Head of caudate nucleus (tissue), 42 donors: ENCODE data around the gene HPSE2.
A peak's percentile ranks its signal among the peaks of the same experiment; 100 is the strongest.

Experiments
- DNase-seq, 42 donors: peaks; one replicate each; pipeline versions ENCODE4 v3.0.0 to v3.0.0-alpha.2; 2020 to 2021; ENCODE audit warnings: mixed read lengths in 7 of 42
- intact Hi-C: fragments of 100-400 bp; cut with DNase I; formaldehyde crosslinking; loops from one replicate; pipeline ENCODE4 v1.15.0; 2022

HPSE2 gene

DNA sequence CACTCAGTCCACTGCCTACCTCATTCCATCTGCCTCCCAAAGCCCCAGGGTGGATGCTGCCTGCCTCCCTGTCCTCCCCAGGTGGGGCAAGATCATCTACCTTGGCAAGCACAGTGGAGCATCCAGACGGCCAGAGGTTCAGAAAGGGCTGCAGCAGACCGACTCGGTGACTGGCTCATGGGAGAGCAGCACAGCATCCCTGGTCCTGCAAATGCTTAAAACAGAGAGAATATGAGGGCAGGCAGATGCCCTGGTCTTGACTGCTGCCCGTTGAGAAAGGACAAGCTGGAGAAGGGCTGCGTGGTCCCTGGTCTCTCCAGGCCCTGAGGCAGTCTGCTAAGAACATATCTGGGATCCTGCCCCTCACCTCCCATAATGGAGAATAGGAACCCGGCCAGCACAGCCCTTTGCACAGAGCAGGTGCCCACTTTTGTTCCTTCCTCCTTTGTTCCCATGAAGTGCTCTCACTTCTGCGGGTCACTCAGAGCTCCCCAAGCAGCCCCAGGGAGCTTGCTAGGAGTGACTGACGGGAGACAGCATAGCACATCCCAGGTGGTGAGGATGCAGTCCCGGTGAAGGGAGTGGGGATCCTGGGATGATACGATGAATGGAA lies 790.3 kb downstream of the HPSE2 start:
- peak in 1 of 42 donors; percentile 12 for DNase-seq
- intact Hi-C loops: no loop called here

DNA sequence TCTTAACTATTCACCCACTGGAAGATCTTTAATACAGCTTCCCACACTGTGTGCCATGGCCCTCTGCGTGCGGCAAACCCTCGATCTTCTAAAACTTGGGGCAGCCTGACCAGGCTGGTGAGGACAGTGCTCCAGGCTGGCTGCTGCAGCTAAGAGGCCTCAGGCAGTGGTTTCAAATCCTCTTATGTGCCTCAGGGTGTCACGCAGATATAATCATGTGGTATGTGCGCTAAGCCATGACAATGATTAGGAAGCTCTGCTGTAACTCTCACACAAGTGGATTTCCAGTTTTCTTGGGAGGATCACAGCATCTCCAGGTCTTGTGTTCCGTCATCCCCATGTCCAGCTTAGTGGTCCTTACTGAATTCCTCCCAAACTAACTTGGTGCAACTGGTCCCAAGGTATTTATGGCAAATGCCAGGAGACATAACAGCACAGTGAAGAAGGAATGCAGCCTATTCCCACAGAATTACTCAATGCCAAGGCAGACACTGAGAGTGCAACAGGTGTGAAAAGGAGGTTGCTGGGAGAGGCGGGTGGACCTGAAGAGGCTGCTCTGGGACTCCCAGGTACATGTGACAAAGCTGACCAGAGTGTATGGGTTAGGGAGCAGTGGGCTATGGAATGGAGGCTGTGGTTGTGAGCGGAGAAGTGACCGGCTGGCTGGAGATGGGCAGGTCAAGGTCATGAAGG lies 791.2 kb downstream of the HPSE2 start:
- DNase-seq: peak in 4 of 42 donors; percentile 10 to 57 (median 28)

DNA sequence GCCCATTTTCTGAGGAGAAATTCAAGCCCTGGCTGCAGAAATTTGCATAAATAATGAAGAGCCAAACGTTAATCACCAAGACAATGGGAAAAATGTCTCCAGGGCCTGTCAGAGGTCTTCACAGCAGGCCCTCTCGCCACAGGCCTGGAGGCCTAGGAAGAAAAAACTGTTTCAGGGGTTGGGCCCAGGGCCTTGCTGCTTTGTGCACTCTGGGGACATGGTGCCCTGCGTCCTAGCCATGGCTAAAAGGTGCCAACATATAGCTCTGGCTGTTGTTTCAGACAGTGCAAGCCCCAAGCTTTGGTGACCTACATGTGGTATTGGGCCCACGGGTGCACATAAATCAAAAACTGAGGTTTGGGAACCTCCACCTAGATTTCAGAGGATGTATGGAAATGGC lies 796.9 kb downstream of the HPSE2 start:
- intact Hi-C loops: no loop called here
- no peak for DNase-seq

More for the DNA sequence above, 791.2 kb downstream of the HPSE2 start:
- intact Hi-C loops: no loop called here

DNA sequence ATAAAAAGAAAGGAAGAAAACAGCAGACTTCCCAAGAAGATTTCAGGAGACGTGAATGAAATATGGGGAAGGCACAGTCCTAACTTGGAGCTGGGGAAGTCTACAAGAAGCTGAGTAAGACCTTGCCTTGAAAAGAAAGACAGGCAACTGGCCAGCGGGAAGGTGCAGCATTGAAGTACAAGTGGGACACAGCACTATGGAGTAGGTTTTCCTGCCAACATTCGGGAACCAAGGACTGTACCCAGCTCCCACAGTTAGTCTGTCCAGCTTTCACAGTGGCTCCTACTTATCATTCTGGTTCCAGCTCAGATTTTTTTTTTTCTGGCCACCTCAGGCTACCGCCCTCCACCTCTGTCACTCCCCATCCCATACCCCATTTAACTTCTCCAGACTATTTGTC lies 798.9 kb downstream of the HPSE2 start:
- DNase-seq: peak in 13 of 42 donors; percentile 14 to 74 (median 41)
- intact Hi-C loops: no loop called here

DNA sequence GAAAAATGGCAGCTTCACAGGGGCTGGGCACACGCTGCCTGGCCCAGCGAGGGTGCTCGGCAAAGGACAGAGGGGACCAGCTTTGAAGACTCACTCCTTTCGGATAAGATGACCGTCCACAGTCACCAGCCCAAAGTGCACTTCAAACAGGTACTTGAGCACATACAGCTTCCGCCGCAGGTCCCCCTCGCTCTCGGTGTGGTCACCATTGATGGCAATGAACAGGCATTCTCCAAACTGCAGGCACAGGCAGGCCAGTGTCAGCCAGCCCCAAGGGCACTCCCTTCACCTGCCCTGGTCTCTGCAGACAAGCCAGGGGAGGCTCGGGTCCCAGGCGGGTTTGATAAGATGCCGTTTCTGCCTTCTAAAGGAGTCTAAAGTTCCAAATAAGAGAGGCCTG lies 800.5 kb downstream of the HPSE2 start:
- DNase-seq: peak in 2 of 42 donors; percentile 13 to 25
- intact Hi-C loops: no loop called here

DNA sequence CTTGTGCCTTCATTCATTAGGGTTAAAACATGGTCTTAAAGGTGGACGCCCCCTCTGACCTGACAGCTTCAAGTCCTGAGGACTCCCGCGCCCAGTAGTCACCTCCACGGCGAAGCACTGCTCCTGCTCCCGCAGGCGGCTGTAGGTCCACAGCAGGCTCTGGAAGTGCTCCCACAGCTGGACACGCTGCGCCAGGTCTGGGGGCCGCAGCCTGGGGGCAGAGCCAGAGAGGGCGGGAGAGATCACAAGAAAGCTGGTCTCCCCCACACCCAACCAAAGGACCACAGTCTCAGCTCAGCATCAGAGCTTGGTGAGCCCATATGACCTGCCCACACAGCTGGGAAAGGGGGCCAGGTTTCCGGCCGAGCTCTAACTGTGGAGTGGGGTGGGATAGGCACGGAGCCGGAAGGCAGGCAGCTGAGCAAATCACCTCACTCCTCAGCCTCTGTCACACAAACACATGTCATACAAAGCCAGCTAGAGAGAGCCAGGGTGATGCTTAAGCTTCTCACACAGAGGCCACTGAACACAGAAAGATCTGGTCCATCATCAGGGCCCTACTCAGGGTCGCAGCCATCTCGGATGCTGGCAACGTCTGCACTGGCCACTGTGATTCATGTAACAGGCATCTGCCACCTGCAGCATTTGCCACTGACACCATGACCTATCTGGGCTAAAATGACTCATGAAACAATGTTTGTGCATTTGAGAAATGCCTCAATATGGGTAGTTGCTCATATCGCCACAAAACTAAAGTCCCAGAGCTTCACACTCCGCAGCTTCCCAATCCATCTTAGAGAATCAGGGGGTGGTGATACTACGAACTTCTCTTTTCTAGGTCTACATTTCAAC lies 801.5 kb downstream of the HPSE2 start:
- DNase-seq: peak in 1 of 42 donors; percentile 20
- intact Hi-C loops: no loop called here

DNA sequence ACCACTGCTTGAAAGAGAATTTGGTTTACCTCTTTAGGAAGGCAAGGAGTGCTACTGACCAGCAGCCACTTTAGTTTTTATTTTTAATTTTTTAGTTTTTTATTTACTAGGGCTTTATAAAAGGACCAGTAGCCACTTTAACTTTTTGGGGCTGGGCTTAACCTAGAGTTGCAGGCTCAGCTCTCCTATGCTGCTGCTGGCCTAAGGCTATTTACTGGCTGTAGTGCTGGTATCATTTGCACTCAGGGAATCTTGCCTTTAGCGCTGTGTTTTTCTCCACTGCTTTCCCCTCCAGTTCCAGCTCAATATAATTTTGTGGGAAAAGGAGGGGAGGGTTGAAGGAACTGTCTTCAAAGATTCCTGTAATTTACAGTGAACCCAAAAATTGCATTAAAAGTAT lies 802.3 kb downstream of the HPSE2 start:
- DNase-seq: no peak
- intact Hi-C loops: no loop called here

DNA sequence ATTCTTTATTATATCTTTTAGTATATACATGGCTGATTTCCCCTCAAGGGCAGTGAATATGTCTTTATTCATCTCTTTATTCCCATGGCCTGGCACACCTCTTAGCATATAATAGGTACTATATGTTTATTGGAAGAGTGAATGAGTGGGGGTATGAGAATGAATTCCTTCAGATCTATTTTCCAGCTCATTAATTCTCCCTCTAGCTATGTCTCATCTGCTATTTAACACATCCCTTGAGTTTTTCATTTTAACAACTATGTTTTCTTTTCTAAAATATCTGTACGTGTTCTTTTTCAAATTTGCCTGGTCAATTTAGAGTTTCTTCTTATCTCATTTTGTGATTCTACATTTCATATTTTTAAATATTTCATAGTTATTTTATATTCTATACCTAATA lies 803.3 kb downstream of the HPSE2 start:
- DNase-seq: no peak
- intact Hi-C loops: no loop called here

DNA sequence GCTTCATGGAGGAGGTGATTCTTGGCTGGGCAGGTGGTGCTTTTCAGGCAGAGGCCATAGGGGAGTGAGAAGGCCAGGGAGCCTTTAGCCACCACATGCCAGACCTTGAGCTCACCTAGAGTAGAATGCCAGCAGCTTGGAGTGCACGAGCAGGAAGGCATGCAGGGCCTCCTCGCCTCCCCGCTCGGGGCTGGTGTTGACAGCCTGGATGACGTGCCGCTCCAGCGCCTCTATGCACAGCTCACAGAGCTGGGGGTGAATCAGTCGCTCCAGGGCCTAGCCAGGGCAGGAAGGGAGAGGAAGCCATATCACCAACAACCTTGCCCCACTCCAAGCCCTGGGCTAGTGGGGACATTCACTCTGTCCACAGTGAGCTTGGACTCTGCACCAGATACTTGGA lies 804.6 kb downstream of the HPSE2 start:
- intact Hi-C loops: no loop called here
- peak in 3 of 42 donors; percentile 17 to 27 (median 21) for DNase-seq

DNA sequence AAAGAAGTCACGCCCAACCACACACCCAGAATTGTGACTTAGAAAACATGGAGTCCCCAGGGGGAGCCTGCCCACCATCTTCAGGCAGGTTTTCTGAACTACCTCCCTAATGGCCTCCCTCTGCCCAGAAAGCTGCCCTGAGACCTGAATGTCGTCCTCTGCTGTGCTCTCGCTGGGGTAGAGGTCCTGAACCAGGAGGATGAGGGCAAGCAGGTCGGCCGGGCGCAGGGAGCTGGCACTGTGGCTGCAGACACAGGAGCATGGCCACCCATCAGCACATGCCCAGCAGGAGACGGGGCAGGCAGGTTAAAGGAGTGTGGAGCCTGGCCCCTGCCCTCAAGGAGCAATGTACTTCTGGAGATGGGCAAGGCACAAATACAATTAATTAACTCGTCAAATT lies 805.2 kb downstream of the HPSE2 start:
- intact Hi-C loops: no loop called here
- DNase-seq: peak in 2 of 42 donors; percentile 27 to 29

DNA sequence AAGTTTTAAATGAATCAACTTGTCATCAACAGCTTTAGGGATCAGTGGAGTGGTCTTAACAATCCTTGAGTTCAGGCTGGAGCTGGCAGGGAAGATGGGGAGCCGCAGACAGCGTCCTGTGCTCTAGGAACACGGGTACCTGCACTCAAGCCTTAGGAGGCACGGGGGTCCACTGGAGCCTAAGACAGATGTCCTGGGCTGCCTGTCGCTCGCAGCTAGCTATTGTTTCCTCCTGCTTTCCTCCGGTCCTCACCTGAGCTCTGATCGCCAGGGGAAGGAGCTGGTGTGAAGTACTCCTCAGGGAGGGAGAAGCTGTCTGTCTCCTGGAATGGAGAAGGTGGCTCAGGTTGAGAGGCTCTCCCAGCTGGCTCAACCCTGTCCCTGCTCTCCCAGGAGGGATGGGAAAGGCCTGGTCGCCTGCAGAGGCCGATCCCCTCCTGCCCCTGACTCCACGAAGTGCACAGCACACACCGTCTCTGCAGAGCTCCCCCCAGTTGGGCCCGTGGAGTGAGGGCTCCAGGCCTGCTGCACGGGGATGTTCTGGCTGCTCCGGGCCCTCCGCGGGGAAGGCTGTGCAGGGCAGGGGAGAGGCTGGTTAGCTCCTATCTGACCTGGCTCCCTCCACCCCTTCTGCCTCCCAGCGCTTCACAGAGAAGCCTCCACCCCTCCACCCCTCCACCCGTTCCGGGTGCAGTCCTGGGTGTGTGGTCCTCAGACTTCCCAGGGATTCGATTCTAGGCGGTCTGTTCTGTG lies 806.2 kb downstream of the HPSE2 start:
- intact Hi-C loops: no loop called here
- peak in 3 of 42 donors; percentile 14 to 33 (median 19) for DNase-seq

DNA sequence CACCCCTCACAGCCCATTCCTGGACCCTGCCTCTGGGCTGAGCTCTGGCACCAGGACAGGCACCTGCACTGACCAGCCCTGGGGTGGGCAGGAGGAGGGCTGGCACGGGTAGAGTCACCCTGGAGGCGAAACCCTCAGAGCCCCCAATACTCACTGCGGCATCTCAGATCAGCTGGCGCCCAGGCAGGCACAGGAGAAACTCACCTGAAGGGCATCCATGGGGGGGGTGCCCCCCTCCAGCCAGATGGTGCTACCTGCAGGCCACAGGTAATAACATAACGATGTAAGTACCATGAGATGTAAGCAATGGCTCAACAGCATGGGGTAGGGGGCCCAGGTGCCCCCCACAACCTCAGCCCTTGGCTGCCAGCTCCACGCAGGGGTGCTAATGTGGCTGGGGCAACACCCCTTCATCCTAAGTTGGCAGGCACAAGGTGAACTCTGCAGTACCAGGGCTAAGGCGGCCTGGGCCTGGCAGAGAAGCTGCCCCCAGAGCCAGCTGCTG lies 808.6 kb downstream of the HPSE2 start:
- peak in 3 of 42 donors; percentile 19 to 30 (median 26) for DNase-seq
- intact Hi-C loops: no loop called here

DNA sequence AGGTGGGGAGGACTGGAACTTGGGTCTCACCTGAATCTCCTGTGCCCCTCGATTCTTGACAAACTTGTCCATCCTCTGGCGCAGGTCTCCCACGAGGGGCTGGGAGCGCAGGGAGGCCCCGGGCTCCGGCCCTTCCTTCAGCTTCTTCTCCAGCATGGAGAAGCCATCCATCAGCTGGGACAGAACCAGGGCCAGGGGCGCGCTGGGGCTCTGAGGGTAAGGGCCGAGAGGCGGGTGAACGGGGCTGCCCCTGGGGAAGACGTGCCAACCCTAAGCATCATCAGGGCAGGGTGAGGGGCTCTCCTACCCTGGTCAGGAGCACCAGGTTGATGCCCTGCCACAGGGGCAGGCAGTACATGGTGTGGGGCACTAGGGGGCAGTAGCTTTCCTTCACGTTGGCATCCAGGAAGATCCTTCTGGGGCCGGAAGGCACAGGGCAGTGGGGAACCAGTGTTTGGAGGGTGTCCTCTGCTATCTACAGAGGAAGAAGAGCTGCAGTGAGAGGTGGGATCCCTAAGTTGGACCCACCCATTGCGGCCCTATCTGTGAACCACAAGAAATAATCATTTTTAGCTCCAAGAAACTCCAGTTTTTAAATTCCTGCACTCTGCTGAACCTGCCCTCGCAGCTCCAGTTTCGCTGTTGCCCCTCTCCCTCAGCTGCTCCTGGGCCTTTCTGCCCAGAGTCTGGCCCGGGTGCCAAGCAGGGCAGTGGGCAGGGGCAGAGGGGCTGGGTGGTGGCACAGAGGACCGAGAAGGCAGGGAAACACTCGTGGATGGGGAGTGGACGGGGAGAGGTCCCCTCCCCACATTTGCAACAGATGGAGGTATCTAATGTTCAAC lies 809.9 kb downstream of the HPSE2 start:
- peak in 34 of 42 donors; percentile 19 to 68 (median 50) for DNase-seq
- intact Hi-C loops: no loop called here

DNA sequence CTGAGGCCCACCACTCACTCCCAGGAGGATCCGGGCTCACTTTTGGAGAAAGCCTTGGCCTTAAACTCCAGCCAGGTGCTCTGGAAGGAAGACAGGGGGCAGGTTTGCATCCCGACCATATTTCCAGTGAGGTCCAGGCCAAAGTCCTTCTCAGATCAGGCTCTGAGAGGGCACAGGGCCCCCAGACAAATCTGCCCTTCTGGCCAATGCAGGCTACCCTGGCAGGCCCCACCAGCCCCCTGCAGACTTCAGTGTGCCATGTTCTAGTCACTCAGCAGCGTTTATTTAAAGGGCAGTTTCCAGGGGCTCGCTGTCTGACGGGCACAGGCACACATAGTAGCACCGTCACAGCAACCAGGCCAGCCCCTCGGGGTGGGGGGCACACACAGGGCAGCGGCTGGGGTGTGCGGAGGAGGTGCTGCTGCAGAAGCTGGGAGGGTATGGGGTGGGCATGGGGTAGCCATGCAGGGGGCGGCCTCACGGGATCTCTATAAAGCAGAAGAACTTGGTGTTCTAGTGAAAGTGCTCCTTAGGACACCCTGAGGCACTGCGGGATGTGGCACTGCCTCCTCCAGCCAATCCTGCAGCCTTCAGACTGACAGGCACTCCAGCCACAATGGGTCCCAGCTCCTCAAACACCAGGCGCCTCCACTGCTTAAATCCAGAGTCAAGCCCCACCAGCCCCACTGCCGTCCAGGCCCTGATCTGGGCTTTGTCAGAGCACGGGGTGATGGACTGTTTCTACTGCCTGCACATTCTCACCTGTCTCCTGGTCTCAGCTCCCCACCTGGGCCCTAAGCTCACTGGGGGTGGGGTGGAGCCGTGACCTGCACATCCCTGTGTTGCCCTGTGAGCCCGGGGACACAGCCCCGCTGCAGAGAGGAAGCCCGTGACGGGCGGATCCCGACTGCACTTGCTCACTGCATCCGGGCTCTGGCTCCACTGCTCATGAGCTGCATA lies 811.1 kb downstream of the HPSE2 start:
- intact Hi-C loops: no loop called here
- DNase-seq: peak in 2 of 42 donors; percentile 25 to 35

DNA sequence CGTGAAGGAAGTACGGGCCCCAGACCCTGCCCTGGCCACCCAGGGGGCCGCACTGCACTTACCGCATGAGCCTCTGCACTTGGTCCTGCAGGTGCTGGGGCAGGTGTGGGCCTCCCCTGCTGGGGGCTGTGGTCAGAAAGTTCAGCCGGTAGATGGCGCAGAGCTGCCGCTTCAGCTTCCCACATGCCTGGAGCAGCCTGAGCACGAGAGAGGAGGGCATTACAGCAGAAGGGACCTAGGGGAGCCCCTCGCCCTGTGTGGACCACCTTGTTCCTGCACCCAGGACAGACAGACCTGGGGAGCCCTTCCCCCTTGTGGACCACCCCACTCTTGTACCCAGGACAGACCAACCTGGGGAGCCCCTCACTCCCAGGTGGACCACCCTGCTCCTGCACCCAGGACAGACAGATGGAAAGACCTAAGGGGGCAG lies 811.9 kb downstream of the HPSE2 start:
- no peak for DNase-seq
- intact Hi-C loops: no loop called here

DNA sequence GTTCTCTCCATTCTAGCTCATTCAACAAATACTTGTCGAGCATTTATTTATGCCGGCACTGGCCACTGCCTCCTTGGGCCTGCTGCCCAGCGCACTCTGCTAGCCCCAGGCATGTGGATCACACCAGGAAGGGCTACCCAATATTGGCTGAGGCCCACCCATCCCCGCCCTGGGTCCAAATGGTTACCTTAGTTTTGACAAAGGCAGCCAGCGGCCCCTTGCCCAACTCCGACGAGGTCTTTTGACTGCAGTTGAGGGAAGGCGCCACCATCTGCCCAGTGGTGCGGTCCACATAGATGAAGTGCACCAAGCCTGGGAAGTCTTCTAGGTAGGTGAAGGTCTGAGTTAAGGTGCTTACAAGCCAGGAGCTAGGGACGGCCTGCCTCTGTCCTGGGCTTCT lies 813.5 kb downstream of the HPSE2 start:
- peak in 1 of 42 donors; percentile 17 for DNase-seq
- intact Hi-C loops: no loop called here

DNA sequence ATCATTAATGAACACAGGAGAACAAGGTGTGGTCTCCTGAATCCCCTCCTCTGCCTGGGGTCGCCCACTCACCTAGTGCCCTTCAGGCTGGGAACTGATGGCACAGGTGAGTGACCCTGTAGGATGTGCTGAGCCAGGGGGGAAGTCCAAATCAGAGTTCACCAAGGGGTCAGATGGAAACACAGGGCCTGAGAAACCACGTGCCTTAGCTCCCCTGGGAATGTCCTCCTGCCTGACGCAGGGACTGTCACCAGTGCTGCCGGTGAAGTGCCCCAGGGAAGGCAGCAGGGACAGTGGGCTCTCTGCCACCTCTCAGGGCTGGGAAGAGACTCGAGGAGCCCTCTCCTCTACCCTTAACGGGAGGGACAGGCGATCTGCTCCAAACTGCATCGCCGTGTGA lies 814.9 kb downstream of the HPSE2 start:
- peak in 2 of 42 donors; percentile 5 to 12 for DNase-seq
- intact Hi-C loops: no loop called here
